Lower leg skin (tissue), 3 donors: Measurements from ENCODE around the gene DSG2.

ENCODE experiments used
- POLR2A ChIP-seq, 2 donors: fragments of 450-650 bp; IDR thresholded peaks; one replicate each; pipeline ENCODE4 v1.6.1; 2016 to 2017; ENCODE audit warnings: antibody characterized with exemption in 2 of 2, mild to moderate bottlenecking in 1 of 2, moderate library complexity in 1 of 2
- TF ChIP-seq, protein P1 (sequence below), 3 donors: fragments of 450-650 bp; IDR thresholded peaks; one replicate each; pipeline ENCODE4 v1.5.1; 2016; ENCODE audit warnings: antibody characterized with exemption in 3 of 3, mild to moderate bottlenecking in 3 of 3, moderate library complexity in 2 of 3

DNA sequence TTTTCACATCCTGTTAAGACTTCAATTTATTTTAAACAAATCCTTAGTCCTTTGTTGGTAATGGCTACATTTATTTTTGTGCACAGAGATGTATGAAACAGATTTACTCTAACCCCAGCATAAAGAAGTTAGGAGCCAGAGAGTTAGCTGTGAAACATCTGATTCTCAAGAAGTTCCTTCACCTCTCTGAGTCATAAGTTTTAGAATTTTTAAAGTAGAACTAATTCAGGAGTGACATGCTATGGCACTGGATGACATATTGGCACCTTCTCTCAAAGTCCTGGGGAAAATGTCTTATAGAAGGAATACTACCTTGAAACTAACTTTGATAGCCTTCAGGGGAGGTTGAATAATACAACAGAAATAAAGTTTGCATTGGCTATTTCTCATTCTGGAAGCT, 6.4 kb upstream of the DSG2 start:
- no peak for TF ChIP-seq POLR2A (IDR thresholded peaks at IDR 0.05)
- TF ChIP-seq, protein P1, sequence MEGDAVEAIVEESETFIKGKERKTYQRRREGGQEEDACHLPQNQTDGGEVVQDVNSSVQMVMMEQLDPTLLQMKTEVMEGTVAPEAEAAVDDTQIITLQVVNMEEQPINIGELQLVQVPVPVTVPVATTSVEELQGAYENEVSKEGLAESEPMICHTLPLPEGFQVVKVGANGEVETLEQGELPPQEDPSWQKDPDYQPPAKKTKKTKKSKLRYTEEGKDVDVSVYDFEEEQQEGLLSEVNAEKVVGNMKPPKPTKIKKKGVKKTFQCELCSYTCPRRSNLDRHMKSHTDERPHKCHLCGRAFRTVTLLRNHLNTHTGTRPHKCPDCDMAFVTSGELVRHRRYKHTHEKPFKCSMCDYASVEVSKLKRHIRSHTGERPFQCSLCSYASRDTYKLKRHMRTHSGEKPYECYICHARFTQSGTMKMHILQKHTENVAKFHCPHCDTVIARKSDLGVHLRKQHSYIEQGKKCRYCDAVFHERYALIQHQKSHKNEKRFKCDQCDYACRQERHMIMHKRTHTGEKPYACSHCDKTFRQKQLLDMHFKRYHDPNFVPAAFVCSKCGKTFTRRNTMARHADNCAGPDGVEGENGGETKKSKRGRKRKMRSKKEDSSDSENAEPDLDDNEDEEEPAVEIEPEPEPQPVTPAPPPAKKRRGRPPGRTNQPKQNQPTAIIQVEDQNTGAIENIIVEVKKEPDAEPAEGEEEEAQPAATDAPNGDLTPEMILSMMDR (IDR thresholded peaks at IDR 0.05): no peak
